ENCODE measurements around the gene SDHAF3. TPM values are rescaled to one million over a fixed set of nuclear protein-coding genes. Genes with fewer than 3 reads are reported as not detected.

SDHAF3 gene
- total and polyA plus RNA-seq, 2 donors (not counting 1 experiment from before 2014, with no cell fraction given) = 7.5 to 20.2 TPM

GRCh38 chr7:97174303-97174702 lies 56.8 kb downstream of the SDHAF3 start:
- Histone ChIP-seq H2AFZ (ENCODE audit: insufficient read depth, low read depth, low read length, poor library complexity, severe bottlenecking) (no peak overlapping the region), H3K79me2 (ENCODE audit: control insufficient read depth, insufficient read depth, low read length) (no peaks in the 10 kb centered on the region), H3K4me2 (replicated peaks; ENCODE audit: low read depth, low read length, poor library complexity, severe bottlenecking) (no peak overlapping the region), H3K4me3 (ENCODE audit: control extremely low read depth in 1 of 5, extremely low read depth in 1 of 5, insufficient read depth in 1 of 5, low read depth in 2 of 5, low read length in 4 of 5) (no peak overlapping the region), H3K27ac (ENCODE audit: low read length in 2 of 2) (no peak overlapping the region), H3K36me3 (replicated peaks in 1 of 2; ENCODE audit: control extremely low read depth in 1 of 2, control insufficient read depth in 1 of 2, extremely low read depth in 1 of 2, insufficient read depth in 2 of 2, low read length in 1 of 2) (no peaks in the 10 kb centered on the region), H3K9ac (ENCODE audit: low read length) (no peak overlapping the region), H3K27me3 (replicated peaks in 1 of 4; ENCODE audit: control extremely low read depth in 1 of 4, control insufficient read depth in 3 of 4, insufficient read depth in 4 of 4, low read length in 3 of 4) (no peaks in the 10 kb centered on the region), H3K4me1 (ENCODE audit: control insufficient read depth in 2 of 2, insufficient read depth in 2 of 2, low read length in 2 of 2) (no peaks in the 10 kb centered on the region), H3K9me3 (ENCODE audit: control extremely low read depth in 1 of 3, control insufficient read depth in 2 of 3, insufficient read depth in 1 of 3, low read length in 2 of 3) (no peaks in the 10 kb centered on the region), H4K20me1 (ENCODE audit: control insufficient read depth, insufficient read depth, low read length, poor library complexity, severe bottlenecking) (no peaks in the 10 kb centered on the region)
- intact Hi-C loops (cut with micrococcal nuclease) = loop anchor here (10.0 kb wide), 1 partner anchor 670 kb away; no protein-coding TSS in a partner anchor
- no peak for TF ChIP-seq CTCF (IDR thresholded peaks at IDR 0.05)
- TF ChIP-seq EZH2 (IDR thresholded peaks at IDR 0.05; ENCODE audit: borderline replicate concordance, insufficient read depth, low read depth, low read length, poor library complexity, severe bottlenecking) = no peak
- Mint-ChIP-seq H3K9me3 (ENCODE audit: insufficient read depth) (no peaks in the 10 kb centered on the region), H3K4me1 (no peaks in the 10 kb centered on the region), H3K4me3 (no peak overlapping the region), H3K27ac (no peak overlapping the region), H3K27me3 (no peaks in the 10 kb centered on the region)
- POLR2A ChIA-PET = no interaction called here
- CTCF ChIA-PET = interaction anchor here (0.6 to 1.1 kb wide), 2 partner anchors 55 to 70 kb away, joined by 3 to 7 read pairs; no protein-coding TSS in a partner anchor
- ATAC-seq (ENCODE audit: low read depth) (no peak), DNase-seq (no peak)

- TF ChIP-seq EZH2 (IDR thresholded peaks at IDR 0.05; ENCODE audit: borderline replicate concordance, insufficient read depth, low read depth, low read length, poor library complexity, severe bottlenecking) (no peak), CTCF (IDR thresholded peaks at IDR 0.05) (peak; percentile 86)
- Histone ChIP-seq H3K4me3 (ENCODE audit: control extremely low read depth in 1 of 5, extremely low read depth in 1 of 5, insufficient read depth in 1 of 5, low read depth in 2 of 5, low read length in 4 of 5) (no peak overlapping the region), H3K36me3 (replicated peaks in 1 of 2; ENCODE audit: control extremely low read depth in 1 of 2, control insufficient read depth in 1 of 2, extremely low read depth in 1 of 2, insufficient read depth in 2 of 2, low read length in 1 of 2) (peaks cover 0 to 3% of the 10 kb centered on the region in 2 experiments), H3K79me2 (ENCODE audit: control insufficient read depth, insufficient read depth, low read length) (no peaks in the 10 kb centered on the region), H3K4me2 (replicated peaks; ENCODE audit: low read depth, low read length, poor library complexity, severe bottlenecking) (no peak overlapping the region), H3K27ac (ENCODE audit: low read length in 2 of 2) (no peak overlapping the region), H3K9ac (ENCODE audit: low read length) (no peak overlapping the region), H4K20me1 (ENCODE audit: control insufficient read depth, insufficient read depth, low read length, poor library complexity, severe bottlenecking) (no peaks in the 10 kb centered on the region), H3K27me3 (replicated peaks in 1 of 4; ENCODE audit: control extremely low read depth in 1 of 4, control insufficient read depth in 3 of 4, insufficient read depth in 4 of 4, low read length in 3 of 4) (no peaks in the 10 kb centered on the region), H3K4me1 (ENCODE audit: control insufficient read depth in 2 of 2, insufficient read depth in 2 of 2, low read length in 2 of 2) (no peaks in the 10 kb centered on the region), H3K9me3 (ENCODE audit: control extremely low read depth in 1 of 3, control insufficient read depth in 2 of 3, insufficient read depth in 1 of 3, low read length in 2 of 3) (no peaks in the 10 kb centered on the region), H2AFZ (ENCODE audit: insufficient read depth, low read depth, low read length, poor library complexity, severe bottlenecking) (no peak overlapping the region)
- CTCF ChIA-PET = interaction anchor here (0.7 to 3.2 kb wide), 17 partner anchors 8 to 693 kb away, joined by 3 to 41 read pairs (median 5); partner anchors contain the start of genes ASNS and SDHAF3
- peak; percentile 66 for DNase-seq
- ATAC-seq (ENCODE audit: low read depth) = peak; percentile 51
- intact Hi-C loops (cut with micrococcal nuclease) = loop anchor here (1.0 to 10.0 kb wide), 3 partner anchors 75 to 1263 kb away; no protein-coding TSS in a partner anchor
- Mint-ChIP-seq H3K9me3 (ENCODE audit: insufficient read depth) (no peaks in the 10 kb centered on the region), H3K27ac (no peak overlapping the region), H3K4me1 (peaks cover 4% of the 10 kb centered on the region), H3K27me3 (no peaks in the 10 kb centered on the region), H3K4me3 (no peak overlapping the region)
- POLR2A ChIA-PET = no interaction called here
- no CpG with 5 or more reads among the region's 2 CpGs for WGBS (ENCODE audit: insufficient coverage)
Measured at GRCh38 chr7:97179454-97180104, 62.1 kb downstream of the SDHAF3 start.
